ENCODE data around the gene KLHL30.

DNA sequence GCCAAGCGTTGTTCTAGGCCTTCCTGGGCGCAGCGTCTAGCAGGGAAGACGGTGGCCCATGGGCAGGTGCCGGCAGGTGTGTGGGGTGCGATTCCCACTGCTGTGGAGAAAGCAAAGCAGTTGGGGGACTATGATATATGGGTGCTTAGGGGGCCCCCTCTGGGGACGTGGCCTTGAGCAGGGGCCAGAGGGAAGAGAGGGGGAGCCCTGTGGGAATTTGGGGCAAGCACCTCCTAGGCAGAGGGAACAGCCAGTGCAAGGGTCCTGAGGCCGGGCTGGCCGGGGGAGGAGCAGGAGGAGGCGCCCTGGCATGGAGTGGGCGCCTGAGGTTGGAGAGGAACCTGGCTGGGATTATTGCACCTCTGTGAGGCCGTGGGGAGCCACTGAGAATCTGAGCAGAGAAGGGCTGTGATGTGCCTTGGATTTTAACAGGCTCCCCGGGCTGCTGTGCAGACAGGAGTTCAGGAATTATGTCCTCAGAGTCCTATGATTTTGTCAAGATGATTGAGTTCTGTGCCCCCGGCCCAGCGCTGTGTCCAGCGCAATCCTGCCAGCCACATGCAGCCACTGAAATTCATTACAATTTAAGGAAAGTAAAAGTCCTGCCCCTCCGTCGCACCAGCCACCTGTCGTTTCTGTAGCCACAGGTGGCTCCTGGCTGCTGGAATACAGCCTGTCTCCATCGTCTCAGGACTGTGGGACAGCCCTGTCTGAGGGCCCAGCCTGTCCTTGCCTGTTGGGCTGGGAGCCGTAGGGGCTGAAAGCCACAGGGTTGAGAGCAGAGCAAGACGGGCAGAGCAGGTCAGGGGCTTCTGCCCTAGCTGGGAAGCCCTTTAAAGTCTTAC lies 9.1 kb upstream of the KLHL30 start:
- TF ChIP-seq POLR2A (IDR thresholded peaks at IDR 0.05) (no peak), CTCF (IDR thresholded peaks at IDR 0.05) (no peak)

All from adrenal gland (tissue), 5 donors.